Amniotic epithelial cell (primary cell): Measurements from ENCODE around the gene CTNND2.

ENCODE experiments used
- DNase-seq: peaks from one replicate; pipeline ENCODE4 v3.0.0-alpha.2; 2010; ENCODE audit warnings: low read depth

The CTNND2 gene

DNA sequence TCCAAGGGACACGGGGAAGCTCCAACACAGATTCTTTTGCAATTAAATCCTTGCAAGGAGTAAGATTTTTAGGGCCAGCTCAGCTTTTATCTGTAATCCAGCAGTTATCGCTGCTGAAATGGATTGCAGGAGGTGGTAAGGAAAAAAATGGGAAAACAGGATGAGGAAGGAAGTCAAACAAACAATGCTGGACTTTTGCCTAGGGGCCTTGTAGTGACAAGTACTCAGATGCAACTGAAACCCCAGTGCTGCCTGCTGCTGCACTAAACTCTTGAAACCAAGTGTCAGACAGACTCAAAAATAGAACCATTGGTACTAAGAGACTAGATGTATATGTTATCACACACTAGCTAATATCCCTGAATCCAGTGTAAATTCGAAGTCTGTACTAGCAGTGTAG, 309.2 kb downstream of the CTNND2 start:
- no peak for DNase-seq

- no peak for DNase-seq
Measured at GRCh38 chr5:11594021-11594420, 310.2 kb downstream of the CTNND2 start.

- DNase-seq = no peak
Measured at GRCh38 chr5:11590475-11590874, 313.8 kb downstream of the CTNND2 start.

GRCh38 chr5:11588803-11589202, 315.4 kb downstream of the CTNND2 start:
- DNase-seq = no peak

- no peak for DNase-seq
Measured at GRCh38 chr5:11584017-11584416, 320.2 kb downstream of the CTNND2 start.

DNA sequence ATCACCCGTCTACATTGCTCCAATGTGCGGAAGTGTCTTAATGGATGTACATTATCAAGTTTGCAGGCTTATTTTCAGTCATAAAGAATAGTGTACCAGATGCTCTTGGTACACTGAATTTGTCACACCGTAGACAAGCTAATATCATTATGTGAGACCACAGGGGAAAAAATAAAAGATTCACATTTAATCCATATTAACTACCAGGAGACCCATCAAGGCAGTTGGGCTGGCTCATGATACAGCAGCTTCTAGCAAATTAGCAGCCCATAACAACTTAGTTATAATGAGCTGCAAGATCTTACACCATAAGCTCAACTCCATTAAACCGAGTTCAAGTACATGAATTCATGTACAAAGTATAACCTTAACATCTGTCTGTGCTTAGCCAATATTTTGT, 324.9 kb downstream of the CTNND2 start:
- no peak for DNase-seq

GRCh38 chr5:11574787-11575186, 329.5 kb downstream of the CTNND2 start:
- DNase-seq = no peak

DNA sequence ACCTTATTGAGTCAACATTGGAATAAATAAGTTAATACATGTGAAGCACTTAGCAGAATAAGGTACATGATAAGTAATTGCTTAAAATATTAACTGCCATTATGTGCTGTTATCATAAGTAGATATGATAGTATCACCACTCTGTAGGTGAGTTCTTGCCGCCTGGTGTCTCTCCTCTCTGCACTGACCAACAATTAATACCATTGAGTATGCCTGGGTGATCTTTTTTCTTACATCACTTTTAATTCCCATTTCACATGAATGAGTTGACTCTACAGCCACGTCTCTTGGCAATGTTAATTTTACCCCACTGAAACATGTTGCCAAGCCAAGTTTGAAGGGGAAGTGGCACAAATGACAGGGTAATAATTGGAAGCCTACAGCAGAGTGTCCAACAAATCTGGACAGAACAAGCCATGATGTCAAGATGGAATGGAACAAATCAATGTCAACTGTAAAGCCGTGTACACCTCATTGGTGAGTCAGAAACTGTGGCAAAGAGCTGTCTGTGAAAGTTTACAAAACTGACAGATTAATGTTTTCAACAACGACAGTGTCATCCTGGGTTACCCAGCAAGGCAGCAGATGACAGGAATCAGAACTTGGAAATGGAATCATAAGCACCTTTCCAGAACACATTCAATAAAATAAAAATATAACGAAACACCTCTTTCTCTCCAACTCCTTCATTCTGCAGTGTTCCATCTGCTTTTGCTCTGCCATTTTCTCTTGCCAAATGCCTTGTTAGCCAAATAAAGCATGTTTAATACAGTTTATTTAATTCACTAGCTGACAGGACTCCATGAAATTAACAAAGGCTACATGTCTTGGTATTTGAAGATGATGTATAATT, 330.9 kb downstream of the CTNND2 start:
- no peak for DNase-seq

GRCh38 chr5:11564706-11565105, 339.5 kb downstream of the CTNND2 start:
- no peak for DNase-seq

DNA sequence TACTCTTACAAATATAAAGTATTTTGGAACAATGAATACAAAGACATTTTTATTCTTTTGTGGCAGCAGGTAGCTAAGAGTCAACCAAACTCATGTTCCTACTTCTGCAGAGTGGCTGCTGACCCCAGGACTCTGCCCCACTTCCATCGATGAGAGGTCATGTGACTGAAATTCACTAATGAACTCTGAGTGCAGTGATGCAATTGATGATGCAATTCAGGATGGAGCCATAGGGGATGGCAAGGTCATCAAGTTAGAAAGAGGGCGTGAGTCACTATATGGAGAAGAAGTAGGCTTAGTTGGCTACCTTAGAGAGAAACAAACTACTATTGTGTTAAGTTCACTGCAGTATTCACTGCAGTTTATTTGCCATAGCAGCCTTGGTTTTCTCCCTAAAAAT, 340.4 kb downstream of the CTNND2 start:
- no peak for DNase-seq

GRCh38 chr5:11560915-11561697, 343.1 kb downstream of the CTNND2 start:
- DNase-seq = no peak

- no peak for DNase-seq
Measured at GRCh38 chr5:11557063-11557462, 347.2 kb downstream of the CTNND2 start.

GRCh38 chr5:11555171-11555570, 349.1 kb downstream of the CTNND2 start:
- no peak for DNase-seq

GRCh38 chr5:11547730-11548129, 356.5 kb downstream of the CTNND2 start:
- no peak for DNase-seq

DNA sequence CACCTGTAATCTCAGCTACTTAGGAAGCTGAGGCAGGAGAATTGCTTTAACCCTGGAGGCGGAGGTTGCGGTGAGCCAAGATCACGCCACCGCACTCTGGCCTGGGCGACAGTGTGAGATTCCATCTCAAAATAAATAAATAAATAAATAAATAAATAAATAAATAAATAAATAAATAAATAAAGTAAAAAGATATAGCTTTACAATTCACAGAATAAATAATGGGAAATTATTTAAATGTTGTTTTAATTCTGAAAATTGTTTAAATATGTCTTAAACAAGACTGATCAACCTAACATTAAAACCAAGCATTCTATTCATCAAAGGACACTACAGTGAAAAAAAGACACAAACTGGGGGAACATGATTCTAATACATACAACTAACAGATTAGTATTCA, 357.1 kb downstream of the CTNND2 start:
- DNase-seq = no peak

DNA sequence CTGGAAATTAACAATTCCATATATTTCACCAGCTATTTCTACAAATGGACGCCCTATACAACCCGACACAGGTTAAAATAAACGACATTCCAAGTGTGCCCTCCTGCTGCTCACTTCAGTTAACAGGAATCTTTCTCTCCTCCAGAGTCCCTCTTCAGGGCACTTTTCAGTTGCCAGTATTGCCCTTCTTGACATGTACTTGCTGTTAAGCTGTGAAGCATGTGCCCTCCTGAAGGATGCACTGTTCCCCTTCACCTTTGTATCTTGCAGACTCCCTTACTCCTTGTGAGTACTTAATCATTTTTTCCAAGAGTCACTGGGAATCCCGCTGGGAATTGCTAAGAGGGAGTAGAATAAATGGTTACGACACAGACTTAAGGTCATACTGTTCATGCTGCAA, 364.1 kb downstream of the CTNND2 start:
- DNase-seq = no peak

GRCh38 chr5:11531811-11532555, 372.3 kb downstream of the CTNND2 start:
- DNase-seq = no peak

- DNase-seq = no peak
Measured at GRCh38 chr5:11528720-11529119, 375.5 kb downstream of the CTNND2 start.

- DNase-seq = no peak
Measured at GRCh38 chr5:11527652-11528349, 376.4 kb downstream of the CTNND2 start.

GRCh38 chr5:11525020-11525419, 379.2 kb downstream of the CTNND2 start:
- DNase-seq = no peak

- DNase-seq = no peak
Measured at GRCh38 chr5:11524188-11524587, 380.1 kb downstream of the CTNND2 start.

- no peak for DNase-seq
Measured at GRCh38 chr5:11522796-11523195, 381.4 kb downstream of the CTNND2 start.
